Stimulated activated CD8-positive, alpha-beta memory T cell treated with anti-CD3 and anti-CD28 coated beads, Interleukin-15, amount 100 ng/mL, for 24 hours (primary cell): ENCODE data around the gene PRADC1.
"Not testable (repeated sequence)": the region's sequence is repeated elsewhere in the genome, so short reads cannot be mapped to it uniquely, and the experiment has no call there.

Experiments
- DNase-seq: peaks from one replicate; pipeline ENCODE4 v3.0.0-alpha.2; 2020; ENCODE audit warnings: low read depth

The PRADC1 gene

DNA sequence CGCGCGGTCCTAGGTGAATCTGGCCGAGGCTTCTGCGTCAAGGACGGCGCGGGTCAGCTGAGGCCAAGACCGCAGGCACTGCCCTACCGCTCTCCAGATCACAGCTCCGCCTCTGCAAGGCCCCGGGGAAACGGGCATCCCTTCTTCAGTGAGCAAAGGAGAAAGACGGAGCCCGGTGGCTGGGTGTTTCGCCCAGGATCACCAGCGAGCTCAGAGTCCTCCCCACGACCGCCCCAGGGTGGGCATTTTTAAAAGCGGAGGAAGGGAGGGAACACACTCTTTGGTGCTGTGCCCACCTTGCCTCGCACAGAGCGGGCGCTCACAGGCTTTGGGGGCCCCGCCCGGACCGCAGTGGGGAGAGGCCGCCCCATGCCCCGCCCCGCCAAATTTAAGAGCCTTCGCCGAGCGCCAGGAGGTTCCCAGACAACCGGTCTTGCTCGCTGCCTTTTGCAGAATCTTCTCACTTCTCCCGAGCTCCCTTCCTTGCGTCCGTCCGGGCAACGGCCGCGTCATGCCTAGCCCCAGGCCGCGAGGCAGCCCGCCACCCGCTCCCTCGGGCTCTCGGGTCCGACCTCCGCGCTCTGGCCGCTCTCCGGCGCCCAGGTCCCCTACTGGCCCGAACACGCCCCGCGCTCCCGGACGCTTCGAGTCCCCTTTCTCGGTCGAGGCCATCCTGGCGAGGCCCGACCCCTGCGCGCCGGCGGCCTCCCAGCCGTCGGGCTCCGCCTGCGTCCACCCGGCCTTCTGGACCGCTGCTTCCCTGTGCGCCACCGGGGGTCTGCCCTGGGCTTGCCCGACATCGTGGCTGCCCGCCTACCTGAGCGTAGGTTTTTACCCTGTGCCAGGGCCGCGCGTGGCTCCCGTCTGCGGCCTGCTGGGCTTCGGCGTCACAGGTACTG lies 30.6 kb downstream of the PRADC1 start, which contains the start of gene NOTO:
NOTO (plus strand) TSS at position 419 of the 899 bp plus-strand sequence; CDS start at position 512, 93 bp downstream.
- no peak for DNase-seq

DNA sequence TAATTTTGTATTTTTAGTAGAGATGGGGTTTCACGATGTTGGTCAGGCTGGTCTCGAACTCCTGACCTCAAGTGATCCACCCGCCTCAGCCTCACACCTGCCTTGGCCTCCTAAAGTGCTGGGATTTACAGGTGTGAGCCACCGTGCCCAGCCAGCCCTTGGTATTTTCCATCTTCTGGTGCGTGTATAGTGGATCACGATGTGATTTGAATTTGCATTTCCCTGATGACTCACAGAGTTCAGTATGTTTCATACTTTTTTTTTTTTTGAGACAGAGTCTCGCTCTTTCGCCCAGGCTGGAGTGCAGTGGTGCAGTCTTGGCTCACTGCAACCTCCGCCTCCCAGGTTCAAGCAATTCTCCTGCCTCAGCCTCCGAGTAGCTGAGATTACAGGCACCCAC lies 32.8 kb downstream of the PRADC1 start:
- DNase-seq = not testable (repeated sequence)

DNA sequence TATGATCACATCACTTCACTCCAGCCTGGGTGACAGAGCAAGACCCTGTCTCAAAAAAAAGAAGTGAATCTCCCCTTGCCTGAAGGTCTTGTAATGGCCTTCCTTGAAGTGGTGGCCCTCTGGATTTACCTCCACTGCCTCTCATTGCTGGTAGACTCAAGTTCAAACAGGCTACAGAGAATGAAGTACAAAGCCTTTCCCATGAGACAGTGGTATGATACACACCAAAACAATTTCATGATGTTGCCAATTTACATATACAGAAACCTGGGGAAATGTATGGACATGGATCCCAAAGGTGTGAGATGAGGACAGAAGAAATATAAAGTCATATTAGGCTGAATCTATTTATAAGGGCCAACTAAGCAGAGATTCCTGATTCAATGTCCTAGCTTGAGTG lies 35.5 kb downstream of the PRADC1 start:
- DNase-seq = no peak

DNA sequence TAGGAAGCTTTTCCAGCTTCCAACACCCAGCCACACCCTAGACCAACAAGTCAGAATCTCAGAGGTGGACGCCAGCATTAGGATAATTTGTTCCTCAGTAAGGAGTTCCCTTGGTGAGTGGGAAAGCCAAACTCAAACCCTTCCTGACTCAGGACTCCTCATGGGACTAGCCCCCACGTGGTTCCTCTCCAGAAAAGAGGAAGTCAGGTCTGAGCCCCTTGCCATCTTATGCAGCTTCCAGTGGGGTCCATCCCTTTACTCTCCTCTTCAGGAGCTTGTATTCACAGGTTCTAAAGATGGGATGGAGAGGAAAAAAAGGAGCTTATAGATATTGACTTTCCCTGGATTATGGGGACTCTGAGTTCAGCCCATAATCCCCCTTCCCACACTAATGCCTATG lies 45.5 kb downstream of the PRADC1 start:
- no peak for DNase-seq

DNA sequence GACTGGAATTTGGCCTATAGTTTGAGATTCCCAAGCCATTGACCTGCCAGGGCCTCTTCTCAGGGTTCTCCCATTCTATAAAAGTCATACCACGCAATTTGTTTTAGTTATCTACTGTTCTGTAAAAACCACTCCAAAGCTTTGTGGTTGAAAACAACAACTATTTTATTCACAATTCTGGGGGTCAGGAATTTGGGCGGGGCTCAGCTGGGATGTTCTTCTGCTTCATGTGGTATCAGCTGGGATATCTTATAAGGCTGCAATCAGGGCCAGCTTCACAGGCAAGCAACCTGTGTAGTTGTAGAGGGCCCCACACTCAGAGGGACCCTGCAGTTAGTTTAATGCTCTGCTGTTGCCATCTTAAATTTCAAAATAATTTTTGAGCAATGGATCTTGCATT lies 47.1 kb downstream of the PRADC1 start:
- no peak for DNase-seq
